H1 (cell line): Measurements from ENCODE around the gene OTUD3. TPM values are rescaled to one million over a fixed set of nuclear protein-coding genes. Genes with fewer than 3 reads are reported as not detected.

ENCODE experiments used
- CBX5 ChIP-seq: fragments of 300-800, 300-1000 bp; sonication (generic); IDR thresholded peaks from 2 replicates; pipeline ENCODE4 v1.7.1; 2016; ENCODE audit warnings: antibody characterized with exemption, low read length, low read depth
- MAFK ChIP-seq: IDR thresholded peaks from 2 replicates; pipeline ENCODE4 v1.6.1; 2012; ENCODE audit warnings: low read depth, mild to moderate bottlenecking, improper control_type of control experiment, low read length
- PHF8 ChIP-seq: fragments of 200-600 bp; sonication (generic); conservative IDR thresholded peaks from 2 replicates; pipeline ENCODE4 v1.7.1; 2012; ENCODE audit warnings: low read depth, mild to moderate bottlenecking, inconsistent platforms, low read length, moderate library complexity
- SIN3A ChIP-seq, 2 experiments: IDR thresholded peaks in 1 of 2; conservative IDR thresholded peaks in 1 of 2; 2 replicates each; pipeline ENCODE4 v1.6.1; 2011 to 2012; ENCODE audit warnings: low read length in 2 of 2, improper control_type of control experiment in 1 of 2, low read depth in 1 of 2, mild to moderate bottlenecking in 1 of 2
- SUZ12 ChIP-seq: fragments of 200-600 bp; sonication (generic); IDR thresholded peaks from 2 replicates; pipeline ENCODE4 v1.6.1; 2012; ENCODE audit warnings: mild to moderate bottlenecking, inconsistent platforms, low read length, moderate library complexity, mixed read lengths
- polyA plus RNA-seq, 7 experiments: library from polyadenylated mRNA; depleted of rRNA in 3 of 7; stranded (reverse) in 5 of 7; unstranded in 2 of 7; fragments of >200 nt in 5 of 7; fragments of 200-250 nt in 2 of 7; gene quantifications; 1 replicate in 5 of 7; 2 replicates in 1 of 7; 4 replicates in 1 of 7; pipeline versions ENCODE4 v1.2.1 to v1.2.3, GENCODE V29; 2011 to 2013; ENCODE audit warnings: missing spikeins in 2 of 7, mixed read lengths in 2 of 7
- total RNA-seq: library from RNA; stranded (reverse); fragmentation: NEBNext Ultra II Directional; extraction: Animal tissue kit (Norgen Biotek cat#: 25700); gene quantifications from 2 replicates; pipeline ENCODE4 v1.2.1, GENCODE V29; 2021

Gene OTUD3
- total and polyA plus RNA-seq, 2 of the 8 experiments (the other 6 are each of a cell fraction or from before 2014, with no cell fraction given) = 6.3 to 11.9 TPM

DNA sequence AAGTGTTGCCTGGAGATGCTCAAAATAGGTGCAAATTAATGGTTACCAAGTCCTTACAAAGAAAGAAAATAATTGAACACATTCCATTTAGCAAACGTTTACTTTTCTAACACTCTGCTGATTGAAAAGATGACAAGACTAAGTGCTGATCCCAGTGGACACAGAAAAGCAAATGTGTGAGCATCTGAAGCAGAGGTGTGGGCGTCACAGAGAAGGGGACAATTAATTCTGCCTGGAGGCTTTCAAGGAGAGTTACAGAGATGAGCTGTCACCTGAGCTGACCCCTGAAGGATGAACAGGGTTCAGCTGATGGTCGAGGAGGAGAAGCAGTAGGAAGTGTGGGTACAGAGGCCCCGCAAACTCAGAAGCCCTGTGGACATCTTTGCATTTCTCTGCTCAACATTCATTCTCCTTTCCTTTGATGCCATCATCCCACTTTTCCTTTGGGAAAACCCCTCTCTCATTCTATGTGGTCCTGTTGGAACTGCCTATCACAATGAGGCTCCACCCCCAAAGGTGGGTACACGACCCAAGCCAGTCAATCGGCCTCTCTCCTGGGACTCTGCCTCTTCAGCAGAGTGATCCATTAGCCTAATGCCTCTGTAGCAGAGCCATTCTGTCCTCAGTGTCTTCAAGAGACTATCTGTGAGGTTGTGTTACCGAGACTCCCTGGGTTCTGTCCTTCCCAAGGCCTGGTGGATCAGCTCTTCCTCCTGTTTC, 58.5 kb downstream of the OTUD3 start (continued):
- TF ChIP-seq SUZ12 = no peak
- no peak for TF ChIP-seq MAFK
- TF ChIP-seq PHF8 = no peak
- no peak for TF ChIP-seq CBX5
- no peak for TF ChIP-seq SIN3A (conservative IDR thresholded peaks at IDR 0.05 in 1 of 2, IDR thresholded peaks at IDR 0.05 in 1 of 2; ENCODE audit: low read depth in 1 of 2, low read length in 2 of 2)
- TF ChIP-seq, all 59 proteins: peak for 0
